Activated naive CD8-positive, alpha-beta T cell treated with anti-CD3 and anti-CD28 coated beads, Interleukin-2, amount 10 ng/mL, durations not matched to agents 7 days and 5 days (primary cell): ENCODE measurements around the gene PLA2G5. TPM values are rescaled to one million over a fixed set of nuclear protein-coding genes. Genes with fewer than 3 reads are reported as not detected.

Source experiments
- ATAC-seq: fragments of 150-1000 bp; cut with Tn5 transposase; one replicate; pipeline ENCODE4 v1.10.0; 2021; ENCODE audit warnings: low read depth, moderate library complexity
- POLR2A ChIA-PET: fragments of 350-600 bp; sonication (Branson Sonifier 250); formaldehyde crosslinking; loops from one replicate; lab custom pipeline; 2021; ENCODE audit warnings: antibody characterized with exemption; lab: Charles Lee
- DNase-seq: peaks from one replicate; pipeline ENCODE4 v3.0.0; 2021
- H3K27ac Mint-ChIP-seq: one replicate; pipeline ENCODE4 v1.8.0; 2022; ENCODE audit warnings: mild to moderate bottlenecking, mixed read lengths
- H3K27me3 Mint-ChIP-seq: one replicate; pipeline ENCODE4 v1.8.0; 2022; ENCODE audit warnings: mild to moderate bottlenecking, moderate library complexity, mixed read lengths
- H3K36me3 Mint-ChIP-seq: one replicate; pipeline ENCODE4 v1.8.0; 2021; ENCODE audit warnings: mild to moderate bottlenecking, mixed read lengths
- H3K4me1 Mint-ChIP-seq: one replicate; pipeline ENCODE4 v1.8.0; 2021; ENCODE audit warnings: mixed read lengths
- H3K4me3 Mint-ChIP-seq: one replicate; pipeline ENCODE4 v1.8.0; 2022; ENCODE audit warnings: mild to moderate bottlenecking, moderate library complexity, mixed read lengths
- H3K9me3 Mint-ChIP-seq: one replicate; pipeline ENCODE4 v1.8.0; 2021; ENCODE audit warnings: mixed read lengths
- total RNA-seq, 2 experiments: library from RNA; stranded (reverse); gene quantifications; one replicate each; pipeline ENCODE4 v1.2.3, GENCODE V29; 2021

The PLA2G5 gene
- total RNA-seq, 2 experiments from 2014 or later = not detected

DNA sequence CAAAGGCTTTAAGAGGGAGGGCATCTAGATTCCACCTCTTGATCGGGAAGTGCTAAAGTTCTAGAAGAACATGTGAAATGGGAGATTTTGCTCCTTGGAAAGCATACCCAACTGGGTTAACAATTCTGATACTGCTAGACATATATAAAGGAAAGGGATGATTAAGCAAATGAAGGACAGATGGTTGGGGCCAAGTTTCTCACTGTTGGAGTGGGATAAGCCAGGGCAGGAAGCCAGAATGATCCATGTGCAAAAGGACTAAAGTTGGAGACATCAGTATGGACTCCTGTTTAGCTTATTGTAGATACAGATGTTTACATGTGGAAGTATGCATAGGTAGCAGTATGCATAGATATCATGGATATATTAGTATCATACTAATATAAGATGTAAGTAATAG lies 16.8 kb downstream of the PLA2G5 start:
- POLR2A ChIA-PET = no interaction called here
- Mint-ChIP-seq H3K4me1 (no peaks in the 10 kb centered on the region), H3K27me3 (peaks cover 19% of the 10 kb centered on the region), H3K36me3 (no peaks in the 10 kb centered on the region), H3K27ac (no peak overlapping the region), H3K9me3 (no peaks in the 10 kb centered on the region), H3K4me3 (no peak overlapping the region)
- no peak for DNase-seq
- ATAC-seq = no peak

- Mint-ChIP-seq H3K4me1 (no peaks in the 10 kb centered on the region), H3K9me3 (no peaks in the 10 kb centered on the region), H3K36me3 (no peaks in the 10 kb centered on the region), H3K4me3 (no peak overlapping the region), H3K27ac (no peak overlapping the region), H3K27me3 (peaks cover 16% of the 10 kb centered on the region)
- POLR2A ChIA-PET = no interaction called here
- DNase-seq (no peak), ATAC-seq (no peak)
These were observed 17.7 kb downstream of the PLA2G5 start for GRCh38 chr1:20087668-20088067.

GRCh38 chr1:20089328-20090077 lies 19.5 kb downstream of the PLA2G5 start:
- H3K27me3 Mint-ChIP-seq = peaks cover 13% of the 10 kb centered on the region
- ATAC-seq (no peak), DNase-seq (no peak)
- no peaks in the 10 kb centered on the region for H3K4me1 Mint-ChIP-seq
- no peak overlapping the region for H3K4me3 Mint-ChIP-seq
- no peak overlapping the region for H3K27ac Mint-ChIP-seq
- no peaks in the 10 kb centered on the region for H3K36me3 Mint-ChIP-seq
- POLR2A ChIA-PET = interaction anchor here (1.0 kb wide), 1 partner anchor 8 kb away, joined by 3 read pairs; no protein-coding TSS in a partner anchor
- H3K9me3 Mint-ChIP-seq = no peaks in the 10 kb centered on the region

DNA sequence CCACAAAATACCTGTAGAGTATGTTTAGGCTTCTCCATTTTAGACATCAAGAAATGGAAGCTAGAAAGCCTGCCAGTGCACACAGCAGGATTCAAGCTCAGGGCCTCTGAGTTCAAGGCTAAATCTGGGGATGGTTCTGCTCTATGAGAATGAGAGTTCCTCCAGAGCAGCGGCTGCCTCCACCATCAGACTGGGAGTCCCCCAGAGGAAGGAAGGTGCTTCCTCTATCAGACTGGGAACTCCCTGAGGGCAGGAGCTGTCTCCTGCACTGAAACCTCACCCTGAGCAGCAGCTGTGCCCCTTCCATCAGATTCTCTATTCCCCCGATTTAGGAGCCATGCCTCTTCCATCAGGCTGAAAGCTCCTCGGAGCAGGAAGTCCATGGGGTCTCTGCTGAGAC lies 20.1 kb downstream of the PLA2G5 start:
- no peak overlapping the region for H3K4me3 Mint-ChIP-seq
- H3K36me3 Mint-ChIP-seq = no peaks in the 10 kb centered on the region
- DNase-seq = no peak
- H3K4me1 Mint-ChIP-seq = no peaks in the 10 kb centered on the region
- POLR2A ChIA-PET = interaction anchor here (1.0 kb wide), 1 partner anchor 9 kb away, joined by 3 read pairs; no protein-coding TSS in a partner anchor
- H3K27me3 Mint-ChIP-seq = peaks cover 13% of the 10 kb centered on the region
- no peak overlapping the region for H3K27ac Mint-ChIP-seq
- no peaks in the 10 kb centered on the region for H3K9me3 Mint-ChIP-seq
- no peak for ATAC-seq

- H3K36me3 Mint-ChIP-seq = no peaks in the 10 kb centered on the region
- H3K9me3 Mint-ChIP-seq = no peaks in the 10 kb centered on the region
- DNase-seq = no peak
- no peak overlapping the region for H3K27ac Mint-ChIP-seq
- POLR2A ChIA-PET = interaction anchor here (0.7 to 1.0 kb wide), 2 partner anchors 9 to 126 kb away, joined by 3 read pairs; no protein-coding TSS in a partner anchor
- H3K4me1 Mint-ChIP-seq = no peaks in the 10 kb centered on the region
- peaks cover 13% of the 10 kb centered on the region for H3K27me3 Mint-ChIP-seq
- ATAC-seq = no peak
- H3K4me3 Mint-ChIP-seq = no peak overlapping the region
These were observed 20.6 kb downstream of the PLA2G5 start for GRCh38 chr1:20090641-20091040.

DNA sequence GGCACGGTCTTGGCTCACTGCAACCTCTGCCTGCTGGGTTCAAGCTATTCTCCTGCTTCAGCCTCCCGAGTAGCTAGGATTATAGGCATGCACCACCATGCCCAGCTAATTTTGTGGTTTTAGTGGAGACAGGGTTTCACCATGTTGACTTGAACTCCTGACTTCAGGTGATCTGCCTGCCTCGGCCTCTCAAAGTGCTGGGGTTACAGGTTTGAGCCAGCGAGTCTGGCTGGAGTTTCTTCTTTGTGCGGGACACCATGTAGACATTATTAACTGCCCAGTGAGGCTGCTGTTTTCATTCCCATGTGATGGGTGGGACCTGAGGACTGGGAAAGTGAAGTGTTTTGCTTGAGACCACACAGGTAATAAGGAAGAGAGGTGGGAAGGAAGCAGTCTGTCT lies 23.3 kb downstream of the PLA2G5 start:
- Mint-ChIP-seq H3K4me3 (no peak overlapping the region), H3K36me3 (no peaks in the 10 kb centered on the region), H3K9me3 (no peaks in the 10 kb centered on the region), H3K27ac (no peak overlapping the region), H3K4me1 (no peaks in the 10 kb centered on the region), H3K27me3 (peaks cover 15% of the 10 kb centered on the region)
- no peak for DNase-seq
- POLR2A ChIA-PET = no interaction called here
- ATAC-seq = no peak

- Mint-ChIP-seq H3K27me3 (peaks cover 18% of the 10 kb centered on the region), H3K9me3 (no peaks in the 10 kb centered on the region), H3K27ac (no peak overlapping the region)
These were observed 24.0 kb downstream of the PLA2G5 start for GRCh38 chr1:20093940-20094391.

DNA sequence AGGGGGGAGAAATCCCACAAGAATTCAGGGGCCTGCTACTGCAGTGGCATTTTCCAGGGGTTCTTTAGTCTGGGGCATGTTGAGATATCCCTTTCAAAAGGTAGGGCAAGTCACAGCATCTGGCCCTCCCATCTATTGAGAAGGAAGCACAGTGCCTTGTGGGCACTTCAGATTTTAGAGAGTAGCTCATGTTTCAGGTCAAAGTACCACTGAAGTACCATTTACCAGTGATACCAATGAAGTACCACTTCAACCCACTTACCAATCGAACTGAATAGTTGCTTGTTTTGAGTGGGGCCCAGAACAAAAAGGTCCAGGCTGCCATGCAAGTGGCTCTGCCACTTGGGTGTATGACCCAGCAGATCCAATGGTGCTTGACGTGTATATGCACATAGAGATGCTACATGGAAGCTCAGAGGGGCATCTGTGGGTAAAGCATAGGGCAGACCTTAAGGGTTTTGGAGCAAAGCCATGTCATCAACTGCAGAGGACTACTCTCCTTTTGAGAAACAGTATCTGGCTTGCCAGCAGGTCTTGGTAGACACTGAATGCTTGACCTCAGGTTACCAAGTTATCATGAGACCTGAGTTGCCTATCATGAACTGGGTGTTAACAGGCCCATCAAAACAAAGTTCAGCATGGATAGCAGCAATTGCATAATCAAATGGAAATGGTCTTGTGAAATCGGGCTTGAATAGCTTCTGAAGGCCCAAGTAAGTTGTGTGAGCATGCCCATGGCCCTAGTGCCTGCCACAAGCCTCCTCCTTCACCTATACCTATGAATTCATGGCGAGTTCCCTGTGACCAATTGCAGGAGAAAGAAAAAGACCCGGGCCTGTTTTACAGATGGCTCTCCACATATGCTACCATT lies 25.8 kb downstream of the PLA2G5 start:
- POLR2A ChIA-PET = no interaction called here
- peaks cover 15% of the 10 kb centered on the region for H3K27me3 Mint-ChIP-seq
- no peak overlapping the region for H3K4me3 Mint-ChIP-seq

More at GRCh38 chr1:20093940-20094391, 24.0 kb downstream of the PLA2G5 start:
- POLR2A ChIA-PET = no interaction called here
- no peak for DNase-seq
- H3K4me3 Mint-ChIP-seq = no peak overlapping the region
- ATAC-seq = no peak
- no peaks in the 10 kb centered on the region for H3K4me1 Mint-ChIP-seq
- no peaks in the 10 kb centered on the region for H3K36me3 Mint-ChIP-seq

DNA sequence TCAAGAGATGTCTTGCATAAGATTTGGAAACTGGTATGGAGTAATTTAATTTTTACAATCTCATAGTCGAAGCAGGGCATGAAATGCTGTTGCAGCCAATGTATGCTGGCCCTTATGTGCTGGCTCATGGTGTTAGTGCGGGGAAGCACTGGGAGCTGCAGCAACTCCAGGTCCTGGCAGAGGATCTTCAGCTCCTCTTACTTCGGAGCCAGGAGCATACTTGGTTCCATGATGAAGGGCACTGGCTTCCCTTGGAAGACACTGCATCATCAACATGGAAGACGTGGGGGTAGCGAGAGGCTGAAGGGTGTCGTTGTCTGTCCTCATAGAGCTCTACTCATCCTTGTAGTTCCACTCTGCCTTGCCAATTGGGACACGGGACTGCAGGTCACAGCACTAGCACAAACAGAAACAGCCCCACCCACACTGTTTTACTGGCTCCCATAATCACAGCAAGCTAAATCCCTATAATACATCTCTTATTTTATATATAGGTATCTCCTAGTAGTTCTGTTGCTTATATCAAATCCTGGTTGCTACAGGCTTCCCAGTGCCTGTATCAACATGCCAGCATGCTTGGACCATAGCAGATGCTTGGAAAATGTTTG lies 26.9 kb downstream of the PLA2G5 start:
- DNase-seq (no peak), ATAC-seq (no peak)
- no peak overlapping the region for H3K27ac Mint-ChIP-seq
- H3K36me3 Mint-ChIP-seq = no peaks in the 10 kb centered on the region
- no peak overlapping the region for H3K4me3 Mint-ChIP-seq
- POLR2A ChIA-PET = no interaction called here
- H3K4me1 Mint-ChIP-seq = peaks cover 2% of the 10 kb centered on the region
- no peaks in the 10 kb centered on the region for H3K9me3 Mint-ChIP-seq
- peaks cover 8% of the 10 kb centered on the region for H3K27me3 Mint-ChIP-seq

More for the DNA sequence above, 25.8 kb downstream of the PLA2G5 start:
- ATAC-seq (no peak), DNase-seq (no peak)
- Mint-ChIP-seq H3K9me3 (no peaks in the 10 kb centered on the region), H3K4me1 (no peaks in the 10 kb centered on the region), H3K27ac (no peak overlapping the region), H3K36me3 (no peaks in the 10 kb centered on the region)

DNA sequence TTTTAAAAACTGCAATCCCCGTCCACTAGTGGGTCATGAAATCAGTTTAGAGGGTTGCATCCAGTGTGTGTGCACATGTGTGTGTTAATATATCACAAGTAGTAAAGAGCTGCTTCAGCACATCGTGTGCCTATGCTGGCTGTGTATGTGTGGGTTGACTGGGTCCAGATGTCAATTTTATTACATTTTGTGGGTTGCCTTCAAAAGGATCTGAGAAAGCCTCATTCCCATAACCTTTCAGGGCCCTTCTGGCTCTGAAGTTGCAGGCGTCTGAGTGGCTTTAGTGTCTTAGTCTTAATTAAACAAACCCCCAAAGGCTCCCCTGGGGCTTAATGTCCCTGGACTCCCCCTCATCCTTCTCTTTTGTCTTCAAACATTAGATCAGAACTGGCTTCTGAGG lies 29.5 kb downstream of the PLA2G5 start:
- Mint-ChIP-seq H3K4me3 (no peak overlapping the region), H3K27ac (no peak overlapping the region), H3K27me3 (peaks cover 14% of the 10 kb centered on the region), H3K36me3 (no peaks in the 10 kb centered on the region), H3K4me1 (peaks cover 2% of the 10 kb centered on the region), H3K9me3 (no peaks in the 10 kb centered on the region)
- DNase-seq = no peak
- POLR2A ChIA-PET = no interaction called here
- no peak for ATAC-seq

DNA sequence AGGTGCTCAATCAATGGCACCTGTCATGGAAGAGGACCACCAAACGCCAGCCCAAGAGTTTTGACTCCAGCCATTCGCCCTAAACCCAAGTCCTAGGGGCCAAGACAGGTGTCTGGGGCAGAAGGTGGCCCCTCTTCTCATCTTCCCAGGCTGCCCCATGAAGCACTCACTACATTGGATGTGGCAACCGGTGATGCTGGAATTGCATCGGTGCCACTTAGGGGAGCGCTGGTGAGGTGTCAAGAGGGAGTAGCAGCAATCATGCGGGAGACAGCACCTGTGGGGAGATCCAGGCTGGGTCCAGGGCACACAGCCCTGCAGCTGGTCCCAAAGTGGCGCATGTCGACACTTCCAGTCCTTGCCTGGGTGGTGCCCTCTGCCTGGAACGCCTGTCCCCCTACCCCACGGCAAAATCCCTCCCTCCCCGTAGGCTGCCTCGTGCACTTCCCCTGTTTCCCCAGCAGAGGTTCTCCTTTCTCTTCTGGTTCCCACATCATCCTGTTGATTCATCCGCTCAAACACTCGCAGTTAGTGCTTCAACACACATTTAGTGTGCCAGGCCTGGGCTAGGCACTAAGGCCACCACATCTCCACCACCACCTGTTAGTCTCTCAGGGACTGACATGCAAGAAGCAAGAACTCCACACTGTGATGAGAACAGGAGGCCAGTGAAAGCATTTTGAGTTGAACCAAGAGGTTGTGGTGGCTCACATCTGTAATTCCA lies 30.8 kb downstream of the PLA2G5 start:
- H3K4me3 Mint-ChIP-seq = no peak overlapping the region
- H3K27me3 Mint-ChIP-seq = peaks cover 14% of the 10 kb centered on the region
- DNase-seq = no peak
- H3K27ac Mint-ChIP-seq = no peak overlapping the region
- H3K4me1 Mint-ChIP-seq = peaks cover 2% of the 10 kb centered on the region
- no peaks in the 10 kb centered on the region for H3K9me3 Mint-ChIP-seq
- POLR2A ChIA-PET = no interaction called here
- ATAC-seq = peak; percentile 61
- H3K36me3 Mint-ChIP-seq = no peaks in the 10 kb centered on the region

- no peak overlapping the region for H3K27ac Mint-ChIP-seq
- DNase-seq (no peak), ATAC-seq (no peak)
- peaks cover 14% of the 10 kb centered on the region for H3K27me3 Mint-ChIP-seq
- H3K36me3 Mint-ChIP-seq = no peaks in the 10 kb centered on the region
- POLR2A ChIA-PET = no interaction called here
- no peak overlapping the region for H3K4me3 Mint-ChIP-seq
- H3K9me3 Mint-ChIP-seq = no peaks in the 10 kb centered on the region
- peaks cover 2% of the 10 kb centered on the region for H3K4me1 Mint-ChIP-seq
These were observed 32.9 kb downstream of the PLA2G5 start for GRCh38 chr1:20102875-20103274.

GRCh38 chr1:20105856-20106255 lies 35.9 kb downstream of the PLA2G5 start:
- Mint-ChIP-seq H3K4me3 (no peak overlapping the region), H3K36me3 (no peaks in the 10 kb centered on the region), H3K27ac (no peak overlapping the region), H3K27me3 (peaks cover 17% of the 10 kb centered on the region), H3K4me1 (peaks cover 2% of the 10 kb centered on the region), H3K9me3 (no peaks in the 10 kb centered on the region)
- no peak for DNase-seq
- POLR2A ChIA-PET = no interaction called here
- ATAC-seq = no peak
